HG03095 (cell line): ENCODE measurements around the gene ARL6IP6.
"Not testable (repeated sequence)": the region's sequence is repeated elsewhere in the genome, so short reads cannot be mapped to it uniquely, and the experiment has no call there.

ENCODE experiments used
- ATAC-seq: cut with Tn5 transposase; IDR thresholded peaks from one replicate; pipeline ENCODE4 v1.9.1; 2021; ENCODE audit warnings: moderate library complexity; ENCODE audit not compliant: unreplicated experiment

The ARL6IP6 gene

GRCh38 chr2:152720794-152721193 is 2.4 kb downstream of the ARL6IP6 start:
- no peak for ATAC-seq

GRCh38 chr2:152722639-152723038 is 4.2 kb downstream of the ARL6IP6 start:
- ATAC-seq: not testable (repeated sequence)

- ATAC-seq: no peak
Observed at GRCh38 chr2:152723918-152724317, 5.5 kb downstream of the ARL6IP6 start.

GRCh38 chr2:152729844-152730243 is 11.4 kb downstream of the ARL6IP6 start:
- no peak for ATAC-seq

- ATAC-seq: no peak
Observed at GRCh38 chr2:152730591-152731333, 12.3 kb downstream of the ARL6IP6 start.

- ATAC-seq: not testable (repeated sequence)
Observed at GRCh38 chr2:152737509-152737908, 19.1 kb downstream of the ARL6IP6 start.

GRCh38 chr2:152738438-152738837 is 20.0 kb downstream of the ARL6IP6 start:
- ATAC-seq: no peak

- ATAC-seq: not testable (repeated sequence)
Observed at GRCh38 chr2:152739705-152740104, 21.3 kb downstream of the ARL6IP6 start.

GRCh38 chr2:152740743-152741328 is 22.4 kb downstream of the ARL6IP6 start:
- ATAC-seq: peak; percentile 84

- ATAC-seq: no peak
Observed at GRCh38 chr2:152743002-152743401, 24.6 kb downstream of the ARL6IP6 start.

GRCh38 chr2:152747751-152748150 is 29.3 kb downstream of the ARL6IP6 start:
- not testable (repeated sequence) for ATAC-seq

- ATAC-seq: no peak
Observed at GRCh38 chr2:152755029-152755428, 36.6 kb downstream of the ARL6IP6 start.

GRCh38 chr2:152759290-152760072 is 41.1 kb downstream of the ARL6IP6 start:
- no peak for ATAC-seq

GRCh38 chr2:152761214-152761613 is 42.8 kb downstream of the ARL6IP6 start:
- no peak for ATAC-seq

- no peak for ATAC-seq
Observed at GRCh38 chr2:152762202-152762601, 43.8 kb downstream of the ARL6IP6 start.

- ATAC-seq: not testable (repeated sequence)
Observed at GRCh38 chr2:152763208-152763607, 44.8 kb downstream of the ARL6IP6 start.

GRCh38 chr2:152763651-152764050 is 45.2 kb downstream of the ARL6IP6 start:
- ATAC-seq: no peak

GRCh38 chr2:152766928-152767327 is 48.5 kb downstream of the ARL6IP6 start:
- ATAC-seq: no peak

GRCh38 chr2:152781175-152781574 is 62.8 kb downstream of the ARL6IP6 start:
- no peak for ATAC-seq

- no peak for ATAC-seq
Observed at GRCh38 chr2:152782171-152782570, 63.8 kb downstream of the ARL6IP6 start.

GRCh38 chr2:152790883-152791282 is 72.5 kb downstream of the ARL6IP6 start:
- ATAC-seq: no peak

GRCh38 chr2:152791979-152792378 is 73.6 kb downstream of the ARL6IP6 start:
- ATAC-seq: no peak
